Spleen (tissue), 7 donors: ENCODE data around the gene RAB6D.

Experiments
- POLR2A ChIP-seq, 3 donors: fragments of 450-650 bp; IDR thresholded peaks; one replicate each; pipeline ENCODE4 v1.5.1; 2017; ENCODE audit warnings: antibody characterized with exemption in 3 of 3, mild to moderate bottlenecking in 1 of 3
- POLR2AphosphoS5 ChIP-seq, 3 donors: sonication (generic); formaldehyde crosslinking; IDR thresholded peaks; one replicate each; pipeline ENCODE4 v1.5.1; 2017; ENCODE audit warnings: antibody characterized with exemption in 3 of 3
- TF ChIP-seq, protein P1 (sequence below), 11 experiments: fragments of 200-600 bp in 7 of 11; fragments of 450-650 bp in 4 of 11; sonication (generic) in 4 of 11; IDR thresholded peaks in 8 of 11; conservative IDR thresholded peaks in 3 of 11; 1 replicate in 7 of 11; 2 replicates in 4 of 11; pipeline versions ENCODE4 v1.4.0 to v1.8.0; 2016 to 2021; ENCODE audit warnings: antibody characterized with exemption in 11 of 11, inconsistent platforms in 4 of 11, mild to moderate bottlenecking in 1 of 11
- donor health status: DM: no; HTN: no; CAD: no; lungs with moderate emphysema.
- donor health status: DM: no; HTN: no; CAD: no.
- donor health status: DM: no; HTN: no; CAD: no.

DNA sequence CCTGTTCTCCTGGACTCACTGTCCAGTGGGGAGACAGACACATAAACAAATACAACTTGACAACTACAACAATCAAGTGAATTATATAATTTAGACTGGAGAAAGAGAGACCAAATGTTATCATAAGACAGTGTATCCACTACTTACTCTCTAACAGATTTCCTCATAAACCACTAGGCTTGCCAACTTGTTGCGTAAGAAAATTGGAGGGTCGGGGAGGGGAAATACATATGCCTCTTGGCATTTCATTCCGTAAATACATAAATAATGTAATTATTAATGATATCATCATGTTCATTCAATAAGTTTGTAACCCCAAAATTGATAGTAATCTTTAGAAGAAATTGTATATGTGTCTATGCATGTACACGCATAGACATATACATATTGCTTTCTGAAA is 14.9 kb downstream of the RAB6D start:
- no peak for TF ChIP-seq POLR2A (IDR thresholded peaks at IDR 0.05)
- TF ChIP-seq, protein P1, sequence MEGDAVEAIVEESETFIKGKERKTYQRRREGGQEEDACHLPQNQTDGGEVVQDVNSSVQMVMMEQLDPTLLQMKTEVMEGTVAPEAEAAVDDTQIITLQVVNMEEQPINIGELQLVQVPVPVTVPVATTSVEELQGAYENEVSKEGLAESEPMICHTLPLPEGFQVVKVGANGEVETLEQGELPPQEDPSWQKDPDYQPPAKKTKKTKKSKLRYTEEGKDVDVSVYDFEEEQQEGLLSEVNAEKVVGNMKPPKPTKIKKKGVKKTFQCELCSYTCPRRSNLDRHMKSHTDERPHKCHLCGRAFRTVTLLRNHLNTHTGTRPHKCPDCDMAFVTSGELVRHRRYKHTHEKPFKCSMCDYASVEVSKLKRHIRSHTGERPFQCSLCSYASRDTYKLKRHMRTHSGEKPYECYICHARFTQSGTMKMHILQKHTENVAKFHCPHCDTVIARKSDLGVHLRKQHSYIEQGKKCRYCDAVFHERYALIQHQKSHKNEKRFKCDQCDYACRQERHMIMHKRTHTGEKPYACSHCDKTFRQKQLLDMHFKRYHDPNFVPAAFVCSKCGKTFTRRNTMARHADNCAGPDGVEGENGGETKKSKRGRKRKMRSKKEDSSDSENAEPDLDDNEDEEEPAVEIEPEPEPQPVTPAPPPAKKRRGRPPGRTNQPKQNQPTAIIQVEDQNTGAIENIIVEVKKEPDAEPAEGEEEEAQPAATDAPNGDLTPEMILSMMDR (IDR thresholded peaks at IDR 0.05 in 8 of 11, conservative IDR thresholded peaks at IDR 0.05 in 3 of 11) = no peak
- no peak for TF ChIP-seq POLR2AphosphoS5 (IDR thresholded peaks at IDR 0.05)
